Psoas muscle (tissue), 8 donors: ENCODE data around the gene BRD7. TPM values are rescaled to one million over a fixed set of nuclear protein-coding genes. Genes with fewer than 3 reads are reported as not detected.

Experiments
- ATAC-seq, 4 donors: fragments of 200-7000 bp; cut with Tn5 transposase; one replicate each; pipeline ENCODE4 v1.9.1; 2020; ENCODE audit warnings: moderate library complexity in 3 of 4, mild to moderate bottlenecking in 2 of 4
- DNase-seq, 2 donors: peaks; one replicate each; pipeline ENCODE4 v3.0.0-alpha.2; 2020
- H3K27ac ChIP-seq: fragments of 200-600 bp; one replicate; pipeline ENCODE4 v1.8.0; 2022
- H3K27me3 ChIP-seq, 3 donors: fragments of 200-600 bp in 1 of 3; one replicate each; pipeline versions ENCODE4 v1.6.1 to v1.8.0; 2013 to 2022; ENCODE audit warnings: low read length in 2 of 3, mild to moderate bottlenecking in 2 of 3, moderate library complexity in 1 of 3; ENCODE audit not compliant: insufficient read depth in 3 of 3
- H3K36me3 ChIP-seq, 2 donors: fragments of 200-600 bp in 1 of 2; one replicate each; pipeline versions ENCODE4 v1.6.1 to v1.8.0; 2013 to 2022; ENCODE audit warnings: low read depth in 1 of 2, mild to moderate bottlenecking in 1 of 2, moderate library complexity in 1 of 2; ENCODE audit not compliant: insufficient read depth in 1 of 2
- H3K4me1 ChIP-seq: fragments of 200-600 bp; one replicate; pipeline ENCODE4 v1.8.0; 2022
- H3K4me3 ChIP-seq: fragments of 200-600 bp; one replicate; pipeline ENCODE4 v1.8.0; 2022; ENCODE audit warnings: mild to moderate bottlenecking
- H3K9me3 ChIP-seq: fragments of 200-600 bp; one replicate; pipeline ENCODE4 v1.8.0; 2022
- CTCF ChIP-seq: fragments of 200-600 bp; IDR thresholded peaks from one replicate; pipeline ENCODE4 v1.8.0; 2022; ENCODE audit warnings: antibody characterized with exemption
- WGBS, 3 donors: extraction: QIAGEN DNeasy Blood & Tissue Kit; methylation state at CpG; one replicate each; pipeline versions ENCODE4 v1.1.6 to v1.1.7; 2013; 5-methylcytosine and 5-hydroxymethylcytosine counted together
- intact Hi-C, 2 donors: fragments of 100-400 bp; cut with DNase I; formaldehyde crosslinking; loops; one replicate each; pipeline versions ENCODE4 v1.11.0 to v1.14.2; 2022
- polyA plus RNA-seq, 3 donors: library from polyadenylated mRNA; stranded (reverse); fragments of 200-250 nt; gene quantifications; one replicate each; pipeline ENCODE4 v1.2.3, GENCODE V29; 2013
- total RNA-seq, 4 donors: library from RNA; stranded (reverse); fragmentation: NEBNext Ultra II Directional in 2 of 4; extraction: Animal tissue kit (Norgen Biotek cat#: 25700) in 2 of 4; gene quantifications; one replicate each; pipeline versions ENCODE4 v1.2.1 to v1.2.4, GENCODE V29; 2021 to 2023
- donor health status: healthy with polysubstance abuse.
- donor health status: DM: no; HTN: no; CAD: no; lungs with moderate emphysema.
- donor health status: Bipolar disorder and iron deficiency.
- donor health status: healthy.
- donor health status: DM: yes; HTN: yes; CAD: no.
- donor health status: DM: no; HTN: no; CAD: no.
- donor health status: DM: no; HTN: no; CAD: no.
- donor health status: DM: yes; HTN: yes; CAD: no.

Gene BRD7
- total and polyA plus RNA-seq, 7 donors = 32.4 to 77.1 (median 49.1) TPM

- no peak overlapping the region for H3K4me3 ChIP-seq
- intact Hi-C loops = loop anchor here (5.0 to 10.0 kb wide), 3 partner anchors 292 to 435 kb away; no protein-coding TSS in a partner anchor
- H3K27me3 ChIP-seq = no peaks in the 10 kb centered on the region
- WGBS, 3 donors = 40 to 52% (median 42%) methylated on average over 10 of the region's 10 CpGs
- ATAC-seq = peak; percentile 78 to 87 (median 81)
- peak overlapping the region; percentile 48 for H3K27ac ChIP-seq
- peak; percentile 6 for TF ChIP-seq CTCF
- DNase-seq = peak; percentile 42 to 73
- no peaks in the 10 kb centered on the region for H3K36me3 ChIP-seq
- H3K9me3 ChIP-seq = no peaks in the 10 kb centered on the region
- H3K4me1 ChIP-seq = peaks cover under 1% of the 10 kb centered on the region
These were observed 4.0 kb upstream of the BRD7 start for GRCh38 chr16:50372611-50373344.

GRCh38 chr16:50371936-50372595 is 3.3 kb upstream of the BRD7 start:
- H3K4me1 ChIP-seq = peaks cover 7% of the 10 kb centered on the region
- ATAC-seq = peak in 1 of 4 donors; percentile 25
- H3K9me3 ChIP-seq = no peaks in the 10 kb centered on the region
- H3K36me3 ChIP-seq = peaks cover 0 to 4% of the 10 kb centered on the region in 2 donors
- H3K27me3 ChIP-seq = no peaks in the 10 kb centered on the region
- intact Hi-C loops = loop anchor here (5.0 to 10.0 kb wide), 3 partner anchors 293 to 435 kb away; no protein-coding TSS in a partner anchor
- TF ChIP-seq CTCF = no peak
- peak overlapping the region; percentile 48 for H3K27ac ChIP-seq
- DNase-seq = no peak
- WGBS, 3 donors = 55 to 57% (median 56%) methylated on average over 7 of the region's 7 CpGs
- H3K4me3 ChIP-seq = no peak overlapping the region

GRCh38 chr16:50371036-50371716 is 2.4 kb upstream of the BRD7 start:
- intact Hi-C loops = loop anchor here (5.0 to 10.0 kb wide), 3 partner anchors 294 to 436 kb away; no protein-coding TSS in a partner anchor
- WGBS, 3 donors = 94 to 99% (median 94%) methylated on average over 4 of the region's 4 CpGs

More at GRCh38 chr16:50371036-50371716, 2.4 kb upstream of the BRD7 start:
- Histone ChIP-seq H3K4me1 (peaks cover 16% of the 10 kb centered on the region), H3K4me3 (no peak overlapping the region), H3K27ac (no peak overlapping the region), H3K36me3 (peaks cover 0 to 13% of the 10 kb centered on the region in 2 donors), H3K27me3 (no peaks in the 10 kb centered on the region), H3K9me3 (no peaks in the 10 kb centered on the region)
- DNase-seq (no peak), ATAC-seq (no peak)
- TF ChIP-seq CTCF = no peak
